ENCODE results near the gene TBC1D4.
"Not testable (repeated sequence)": the region's sequence is repeated elsewhere in the genome, so short reads cannot be mapped to it uniquely, and the experiment has no call there.

Gene TBC1D4

DNA sequence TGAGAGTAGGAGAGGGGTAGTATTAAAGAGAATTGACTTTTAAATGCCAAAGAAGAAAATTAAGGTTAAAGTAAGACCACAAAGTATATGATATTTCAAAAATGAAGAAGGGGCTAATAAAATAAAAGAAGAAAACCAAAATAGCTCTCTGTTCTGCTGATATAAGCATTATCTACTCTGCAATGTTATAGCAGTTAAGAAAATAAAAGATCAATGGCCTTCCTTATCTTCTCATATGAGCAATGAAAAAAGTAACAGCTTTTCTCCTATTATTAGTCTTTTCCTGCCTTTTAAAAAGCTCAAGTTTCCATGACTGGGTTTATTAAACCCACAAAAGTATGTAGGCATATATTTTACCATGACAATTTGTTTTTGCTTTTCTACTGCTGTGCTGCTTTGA lies 126.4 kb downstream of the TBC1D4 start:
- DNase-seq, result no peak

DNA sequence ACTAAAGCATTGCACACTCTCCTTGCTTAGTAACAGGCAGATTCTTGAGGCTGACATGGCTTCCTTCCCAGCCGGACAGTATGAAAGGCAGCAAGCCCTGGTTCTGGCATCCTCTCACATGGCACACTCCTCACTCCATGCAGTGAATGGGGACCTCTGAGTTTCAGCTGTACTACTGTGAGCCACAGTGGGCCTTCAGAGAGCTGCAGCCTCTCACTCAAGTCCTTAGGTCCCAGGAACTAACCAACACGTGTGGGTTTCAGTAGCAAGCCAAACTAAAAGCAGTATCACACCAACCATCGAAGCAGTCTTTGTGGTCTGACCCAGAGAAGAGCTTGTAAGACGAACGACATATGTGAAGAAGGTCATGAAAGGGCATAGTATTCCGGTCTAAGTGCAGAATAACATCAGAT lies 128.2 kb downstream of the TBC1D4 start:
- DNase-seq, result no peak

DNA sequence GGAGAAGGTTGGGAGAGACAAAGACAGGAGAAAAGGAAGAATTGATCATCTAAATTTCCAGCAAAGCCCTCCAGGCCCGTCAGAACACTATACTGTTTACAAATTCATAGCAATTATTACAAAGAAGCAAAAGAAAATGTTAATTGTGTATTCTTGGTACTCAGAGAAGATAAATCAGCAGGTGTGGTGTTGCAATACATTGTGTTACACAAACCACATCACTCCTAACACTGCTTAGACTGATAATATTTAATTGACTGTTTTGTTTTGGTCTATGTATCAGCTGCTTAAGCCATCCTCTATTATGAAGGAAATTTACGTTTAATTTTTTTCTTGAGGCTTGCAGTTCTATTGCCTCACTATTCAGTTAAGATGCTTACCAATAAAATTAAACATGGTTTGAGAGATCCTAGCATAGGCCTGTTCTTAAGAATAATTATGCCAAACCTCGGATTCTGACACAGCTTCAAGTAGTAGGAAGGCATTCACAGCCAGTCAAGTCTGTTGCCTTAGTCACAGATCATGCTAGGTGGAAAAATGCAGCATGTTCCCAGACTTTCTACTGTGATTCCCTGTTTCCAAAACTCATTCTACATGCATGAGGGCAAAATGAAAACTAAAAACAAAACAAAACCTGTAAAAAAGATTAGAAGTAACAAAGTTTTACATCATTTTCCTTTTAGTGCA lies 129.2 kb downstream of the TBC1D4 start:
- DNase-seq, result no peak

DNA sequence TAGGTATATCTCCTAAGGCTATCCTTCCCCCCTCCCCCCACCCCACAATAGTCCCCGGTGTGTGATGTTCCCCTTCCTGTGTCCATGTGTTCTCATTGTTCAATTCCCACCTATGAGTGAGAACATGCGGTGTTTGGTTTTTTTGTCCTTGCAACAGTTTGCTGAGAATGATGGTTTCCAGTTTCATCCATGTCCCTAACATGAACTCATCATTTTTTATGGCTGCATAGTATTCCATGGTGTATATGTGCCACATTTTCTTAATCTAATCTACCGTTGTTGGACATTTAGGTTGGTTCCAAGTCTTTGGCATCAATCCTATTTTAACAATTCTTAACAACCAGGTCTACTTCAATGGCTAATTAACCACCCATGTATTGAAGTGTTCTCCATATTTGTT lies 130.4 kb downstream of the TBC1D4 start:
- DNase-seq, result not testable (repeated sequence)

DNA sequence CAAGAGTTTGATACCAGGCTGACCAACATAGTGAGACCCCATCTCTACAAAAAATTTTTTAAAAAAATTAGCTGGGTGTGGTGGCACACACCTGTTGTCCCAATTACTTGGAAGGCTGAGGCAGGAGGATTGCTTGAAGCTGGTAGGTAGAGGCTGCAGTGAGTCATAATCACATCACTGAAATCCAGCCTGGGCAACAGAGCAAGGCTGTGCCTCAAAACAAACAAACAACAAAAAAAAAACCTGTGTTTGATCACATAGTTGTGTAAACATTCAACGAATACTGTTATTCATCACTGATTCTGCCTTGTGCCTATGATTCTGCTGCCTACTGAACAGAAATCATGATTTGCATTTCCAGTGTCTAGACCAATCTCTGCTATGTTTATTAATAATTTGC lies 134.0 kb downstream of the TBC1D4 start:
- DNase-seq, result no peak

DNA sequence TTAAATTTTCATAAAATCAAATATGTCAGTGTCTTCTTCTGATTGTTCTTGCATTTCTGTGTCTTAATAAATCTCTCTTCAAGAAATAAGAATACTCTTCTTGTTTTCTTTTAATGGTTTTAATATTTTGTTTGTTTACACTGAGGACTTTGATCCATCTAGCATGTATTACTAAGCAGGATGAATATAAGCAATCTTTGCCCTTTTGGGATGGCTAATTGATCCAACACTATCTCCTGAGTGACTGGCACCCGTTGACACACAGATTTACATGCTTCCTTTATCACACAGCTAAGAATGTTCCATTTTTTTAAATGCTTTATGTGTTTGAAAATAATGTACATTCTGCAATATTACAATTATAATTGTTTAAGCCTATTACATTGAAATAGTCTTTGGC lies 134.5 kb downstream of the TBC1D4 start:
- no peak for DNase-seq

DNA sequence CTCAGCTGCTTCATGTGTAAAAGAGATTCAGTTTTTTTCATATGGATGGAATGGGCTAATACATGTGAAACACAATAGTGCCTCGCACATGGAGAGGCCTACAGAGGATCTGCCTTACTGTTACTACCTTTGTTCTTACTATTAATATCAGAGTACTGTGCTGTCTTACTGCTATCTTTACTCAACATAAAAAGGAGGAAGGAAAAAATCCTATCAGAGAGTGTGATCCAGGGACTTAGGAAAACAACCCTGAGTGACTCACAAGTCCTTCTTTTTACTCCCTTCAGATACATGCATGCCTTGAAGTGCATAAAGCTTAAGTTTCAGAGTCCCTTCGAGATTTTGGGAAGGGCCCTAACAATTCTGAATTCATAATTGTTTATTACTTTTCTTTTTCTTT lies 136.8 kb downstream of the TBC1D4 start:
- DNase-seq, result no peak

DNA sequence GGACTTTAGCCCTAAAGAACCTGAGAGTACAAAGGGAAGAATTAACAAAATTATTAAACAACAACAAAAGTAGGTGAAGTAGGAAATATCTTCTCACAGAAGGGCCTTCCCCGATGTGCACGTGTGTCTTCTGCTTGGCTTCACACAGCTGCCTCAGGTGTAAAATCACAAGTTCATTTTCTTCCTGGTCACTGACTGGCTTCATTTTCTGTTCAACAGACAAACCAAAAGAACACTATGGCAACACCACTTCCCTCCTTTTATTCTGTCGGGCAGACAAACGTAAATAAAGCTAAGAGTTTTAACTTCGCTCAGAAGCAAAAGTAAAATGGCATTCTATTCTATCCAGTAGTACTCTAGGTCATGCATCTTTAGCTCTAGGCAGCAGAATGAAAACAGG lies 140.9 kb downstream of the TBC1D4 start:
- no peak for DNase-seq

DNA sequence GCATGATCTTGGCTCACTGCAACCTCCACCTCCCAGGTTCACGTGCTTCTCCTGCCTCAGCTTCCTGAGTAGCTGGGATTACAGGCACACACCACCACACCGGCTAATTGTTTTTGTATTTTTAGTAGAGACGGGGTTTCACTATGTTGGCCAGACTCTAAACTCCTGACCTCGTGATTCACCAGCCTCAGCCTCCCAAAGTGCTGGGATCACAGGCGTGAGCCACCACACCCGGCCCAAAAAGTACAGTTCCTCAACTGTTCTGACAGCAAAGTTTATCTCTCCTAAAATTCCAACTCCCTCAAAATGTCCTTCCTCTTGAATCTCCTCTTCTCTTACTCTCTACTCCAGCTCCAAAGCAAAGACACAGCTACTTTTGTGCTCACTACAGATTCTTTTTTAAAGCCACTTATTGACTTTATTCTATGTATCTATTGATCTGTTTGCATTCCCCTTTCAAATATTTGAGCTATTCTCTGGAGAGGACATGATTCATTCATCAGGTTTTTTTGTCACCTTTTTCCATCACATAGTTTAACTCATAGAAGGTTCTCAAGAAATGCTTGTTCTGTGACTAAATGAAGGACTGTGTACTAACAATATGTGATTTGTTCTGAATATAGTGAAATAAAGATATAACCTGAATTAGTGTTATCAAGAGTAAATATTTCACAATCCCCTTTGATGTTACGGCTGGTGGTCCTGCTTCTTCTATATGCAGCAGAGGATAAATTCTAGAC lies 142.2 kb downstream of the TBC1D4 start:
- no peak for DNase-seq

DNA sequence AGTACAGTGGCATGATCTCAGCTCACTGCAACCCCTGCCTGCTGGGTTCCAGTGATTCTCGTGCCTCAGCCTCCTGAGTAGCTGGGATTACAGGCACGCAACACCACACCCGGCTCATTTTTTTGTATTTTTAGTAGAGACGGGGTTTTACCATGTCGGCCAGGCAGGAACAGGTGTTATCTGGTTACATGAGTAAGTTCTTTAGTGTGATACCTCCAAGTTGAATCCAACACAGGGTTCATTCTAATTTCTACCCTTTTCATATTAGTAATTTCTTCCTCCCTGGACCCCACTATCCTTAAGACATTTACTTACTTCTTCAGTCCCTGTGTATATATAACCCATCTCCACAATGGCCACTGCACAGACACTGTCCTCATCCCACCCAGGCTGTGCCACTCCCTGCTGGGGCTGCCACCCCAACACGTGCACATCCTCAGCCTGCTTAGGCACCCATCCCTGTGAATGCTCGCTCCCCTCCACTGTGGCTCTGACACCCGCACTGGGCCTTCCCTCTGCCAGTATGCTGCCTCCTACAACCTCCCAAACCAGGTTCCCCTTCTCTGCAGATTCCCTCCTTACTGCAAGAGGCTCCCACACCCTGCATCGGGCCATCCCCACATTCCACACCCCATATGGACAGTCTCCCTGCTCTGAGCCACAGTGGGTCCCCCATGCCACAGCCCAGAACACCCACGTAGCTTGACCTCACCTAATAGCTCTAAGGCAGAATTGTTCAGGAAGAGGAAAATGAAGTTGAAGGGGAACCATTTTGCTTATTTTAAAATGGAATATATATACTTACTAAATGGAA lies 147.1 kb downstream of the TBC1D4 start:
- no peak for DNase-seq

DNA sequence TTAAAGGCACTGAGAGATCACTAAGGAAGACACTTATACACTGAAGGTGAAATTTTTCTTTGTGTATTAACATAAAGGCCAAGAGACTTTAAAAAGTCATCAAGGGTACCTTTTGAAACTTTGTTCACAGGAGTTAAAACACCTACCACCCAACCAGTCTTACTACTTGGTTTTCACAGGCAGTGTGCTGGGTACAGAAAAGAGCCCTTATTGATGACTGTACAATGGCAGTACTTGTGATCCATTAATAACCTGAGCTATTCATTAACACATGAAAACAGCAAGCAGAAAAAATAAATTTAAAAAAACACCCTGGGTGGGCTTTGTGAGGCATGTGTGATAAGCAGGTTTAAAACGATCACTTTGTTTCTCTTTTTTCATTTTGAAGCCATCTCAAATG lies 148.9 kb downstream of the TBC1D4 start:
- no peak for DNase-seq

DNA sequence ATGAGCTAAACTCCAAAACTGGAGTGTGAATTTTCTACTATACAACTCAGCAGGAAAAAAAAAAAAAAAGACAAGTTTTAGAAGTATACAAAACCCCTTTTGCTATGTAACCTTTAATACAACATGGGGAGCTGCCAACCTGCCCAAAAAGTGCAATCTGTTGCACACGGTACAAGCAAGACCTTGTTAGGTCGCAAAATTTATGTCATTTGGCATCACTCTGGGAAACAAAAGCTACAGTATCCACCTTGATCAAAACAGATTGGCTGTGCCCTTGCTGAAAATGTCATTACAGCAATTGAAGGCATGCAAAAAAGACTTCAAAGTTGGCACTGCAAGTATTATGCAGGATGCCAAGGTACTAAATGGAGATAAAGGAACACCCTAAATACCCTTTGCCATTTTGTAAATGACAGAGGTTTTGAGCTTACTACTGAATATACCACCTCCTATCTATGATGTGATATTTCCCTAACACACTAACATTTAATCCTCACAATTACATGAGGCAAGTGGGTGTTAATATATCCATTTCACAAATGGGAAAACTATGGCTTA lies 150.1 kb downstream of the TBC1D4 start:
- DNase-seq, result no peak

DNA sequence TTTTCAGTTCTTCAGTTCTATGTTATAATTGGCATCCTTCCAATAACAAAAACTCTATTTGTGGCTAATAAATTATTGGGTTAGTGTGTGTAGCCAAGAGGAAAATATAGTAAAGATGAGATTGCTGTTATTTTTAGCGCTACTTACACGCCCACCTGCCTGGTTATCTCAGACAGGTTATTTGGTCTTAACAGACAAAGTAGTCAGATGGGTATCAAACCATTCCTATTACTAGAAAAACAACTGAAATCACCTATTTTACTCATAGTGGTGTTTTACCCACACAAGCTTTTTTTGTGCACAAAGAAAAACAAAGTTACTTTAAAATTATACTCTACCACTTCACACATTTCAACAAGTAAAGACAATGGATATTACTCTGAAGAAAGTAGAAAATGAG lies 151.2 kb downstream of the TBC1D4 start:
- DNase-seq, result no peak

DNA sequence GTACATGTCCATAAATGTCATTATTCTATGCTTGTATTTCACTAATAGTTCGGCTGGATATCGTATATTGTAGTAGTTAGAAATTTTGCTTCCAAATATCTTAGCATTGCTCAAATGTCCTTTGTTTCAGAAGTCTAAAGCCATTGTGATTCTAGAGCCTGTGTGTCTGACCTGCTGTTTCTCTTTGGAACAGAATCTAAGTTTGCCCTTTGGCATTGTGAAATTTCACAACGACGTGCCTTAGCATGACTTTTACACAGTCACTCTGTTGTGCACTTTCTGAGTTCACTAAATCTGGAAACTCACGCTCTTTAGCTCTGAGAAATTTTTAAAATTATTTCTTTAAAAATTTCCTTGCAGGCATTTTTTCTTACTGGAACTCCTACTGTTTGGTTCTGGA lies 152.2 kb downstream of the TBC1D4 start:
- no peak for DNase-seq

DNA sequence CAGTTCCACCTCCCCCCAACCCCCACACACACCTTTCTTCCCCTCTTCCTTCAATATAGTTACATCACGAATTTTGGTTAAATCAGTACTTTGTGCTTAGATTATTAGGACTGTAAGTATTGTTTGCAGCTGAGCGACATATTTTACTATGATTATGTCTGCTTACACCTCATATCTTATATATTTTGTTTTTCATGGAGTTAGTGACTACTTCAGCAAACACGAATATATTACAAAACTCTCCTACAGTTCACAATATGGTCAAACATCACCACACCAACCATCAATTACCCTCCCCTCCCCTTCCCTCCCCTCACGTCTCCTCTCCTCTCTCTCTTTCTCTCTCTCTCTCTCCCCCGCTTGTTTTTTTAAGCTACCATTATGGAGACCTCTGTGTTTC lies 152.9 kb downstream of the TBC1D4 start:
- DNase-seq, result no peak

DNA sequence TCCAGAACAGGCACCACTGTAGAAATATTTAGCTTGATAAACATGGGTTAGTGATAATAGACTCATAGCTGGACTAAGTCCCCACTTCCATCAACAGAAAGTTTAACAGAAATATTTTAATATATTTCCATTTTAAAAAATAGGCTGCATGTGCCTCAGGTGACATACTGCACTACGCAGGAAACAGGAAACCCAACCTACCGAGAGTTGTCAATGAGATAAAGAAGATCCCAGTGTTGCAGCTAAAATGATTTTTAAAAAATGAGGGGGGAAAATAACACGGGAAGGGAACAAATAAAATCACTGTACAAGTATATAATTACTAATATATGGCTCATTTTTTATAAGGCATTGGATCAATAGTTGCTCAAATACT lies 154.8 kb downstream of the TBC1D4 start:
- DNase-seq, result no peak

DNA sequence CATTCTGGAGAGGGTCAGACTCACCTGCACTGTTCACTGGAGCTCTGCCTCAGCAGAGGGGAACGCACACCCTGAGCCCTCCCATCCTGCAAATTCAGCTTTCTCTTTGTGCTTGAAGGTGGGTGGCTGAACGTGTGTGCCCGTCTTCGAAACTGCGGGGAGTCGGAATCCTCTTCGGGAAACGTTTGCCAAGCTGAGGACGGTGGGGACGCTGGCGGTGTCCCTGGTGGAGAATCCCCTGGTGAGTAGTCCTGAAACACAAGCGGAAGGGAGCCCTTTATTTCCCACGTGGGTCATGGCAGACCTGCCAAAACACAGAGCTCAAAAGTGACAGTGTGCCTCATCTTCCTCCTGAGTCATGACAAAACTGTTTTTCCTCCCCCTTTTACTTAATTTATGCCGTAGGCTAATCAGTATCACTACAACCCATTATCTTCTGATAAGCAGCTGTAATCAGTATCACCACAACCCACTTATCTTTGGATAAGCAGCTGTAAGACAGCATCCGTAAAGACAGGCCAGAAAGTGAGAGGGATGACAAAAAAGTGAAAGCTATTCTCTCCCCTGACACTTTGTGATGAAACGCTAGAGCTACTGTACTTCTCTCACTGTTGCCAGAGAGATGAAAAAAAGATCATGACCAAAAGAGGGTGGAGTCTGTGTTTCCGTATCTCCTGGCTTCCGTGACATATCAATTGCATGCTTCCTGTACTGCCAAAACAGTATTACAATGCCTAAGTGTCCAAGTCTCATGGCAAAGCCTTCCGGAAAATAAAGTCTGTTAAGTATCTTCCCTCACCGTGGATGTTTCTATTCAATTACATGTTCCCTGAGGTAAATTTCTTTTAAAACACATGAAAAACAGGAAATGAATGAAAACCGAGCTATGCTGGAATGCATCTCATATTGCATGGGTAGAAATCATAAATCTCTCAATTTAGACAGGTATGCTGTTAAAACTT lies 155.5 kb downstream of the TBC1D4 start:
- DNase-seq, result no peak

DNA sequence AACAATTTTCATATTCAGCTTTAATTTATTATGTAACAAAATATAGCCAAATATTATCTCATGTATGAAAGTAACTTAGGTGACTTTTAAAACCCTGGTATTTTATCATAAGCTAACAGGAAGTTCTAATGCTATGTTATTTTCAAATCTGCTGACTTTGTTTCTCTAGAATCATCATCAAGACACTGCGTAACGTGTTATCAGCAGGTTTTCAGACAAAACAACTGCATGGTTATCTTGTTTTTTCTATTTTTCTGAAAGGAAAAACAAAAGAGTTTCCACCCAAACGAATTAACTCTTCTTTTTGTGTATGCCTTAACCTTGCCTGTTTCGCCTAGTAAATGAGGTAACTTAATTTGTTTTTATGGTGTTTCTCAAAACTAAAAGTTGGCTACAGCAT lies 156.3 kb downstream of the TBC1D4 start:
- DNase-seq, result no peak

DNA sequence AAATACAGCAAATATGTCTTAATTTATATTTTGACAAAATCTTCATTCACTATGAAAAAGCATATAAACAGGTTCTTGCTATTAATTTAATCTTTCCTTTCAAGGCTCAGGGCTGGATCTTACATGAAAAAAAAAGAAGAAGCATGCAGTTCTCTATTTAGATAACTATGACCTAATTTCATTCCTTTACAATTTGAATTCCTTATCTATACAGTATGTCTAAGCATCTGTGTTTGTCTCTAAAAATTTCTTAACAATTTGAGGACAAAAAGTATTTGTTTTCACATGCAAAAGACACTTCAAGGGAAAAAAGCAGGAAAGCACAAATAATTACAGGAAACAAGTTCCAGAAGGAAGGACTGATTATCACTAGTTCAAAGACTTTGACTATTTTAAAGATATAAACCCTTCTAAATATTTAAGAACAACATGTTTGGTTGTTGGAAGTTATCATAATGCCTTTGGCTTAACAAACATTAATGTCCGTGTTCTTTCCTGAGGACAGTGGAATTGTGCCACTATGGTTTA lies 157.5 kb downstream of the TBC1D4 start:
- DNase-seq, result no peak

DNA sequence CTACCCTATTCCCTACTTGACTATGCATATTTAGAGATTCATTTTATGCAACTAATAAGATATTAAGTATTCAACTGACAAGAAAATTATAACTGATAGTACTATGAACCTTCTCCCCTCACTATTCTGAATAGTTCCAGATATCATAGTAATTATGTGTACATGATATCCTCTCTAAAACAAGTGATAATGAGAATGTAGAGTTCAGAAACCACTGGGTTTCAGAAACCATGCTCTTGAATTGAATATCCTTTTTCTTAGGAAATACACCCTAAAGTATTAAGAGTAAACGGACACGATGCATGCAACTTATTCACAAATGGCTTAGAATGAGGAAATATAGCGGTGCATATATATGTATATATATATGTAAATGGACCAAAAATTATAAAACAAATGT lies 160.9 kb downstream of the TBC1D4 start:
- DNase-seq, result no peak

DNA sequence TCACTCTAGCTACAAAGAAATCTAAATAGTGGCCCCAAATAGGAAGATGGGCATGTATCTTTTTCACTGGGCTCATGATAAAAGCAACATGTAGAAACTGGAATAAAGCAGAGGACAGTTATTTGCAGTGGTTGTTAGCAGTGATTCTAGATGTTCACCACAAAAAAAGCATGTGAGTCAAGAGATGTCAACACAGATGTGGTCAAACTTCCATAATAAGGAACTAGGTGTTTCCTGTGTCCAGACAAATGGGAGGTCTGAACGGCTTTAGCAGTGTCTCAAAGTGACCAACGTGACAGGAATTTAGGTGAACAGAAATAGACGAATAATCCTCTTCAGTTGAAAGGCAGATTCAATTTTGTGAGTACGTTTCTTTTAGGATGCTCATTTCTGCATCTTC lies 162.7 kb downstream of the TBC1D4 start:
- DNase-seq, result no peak

DNA sequence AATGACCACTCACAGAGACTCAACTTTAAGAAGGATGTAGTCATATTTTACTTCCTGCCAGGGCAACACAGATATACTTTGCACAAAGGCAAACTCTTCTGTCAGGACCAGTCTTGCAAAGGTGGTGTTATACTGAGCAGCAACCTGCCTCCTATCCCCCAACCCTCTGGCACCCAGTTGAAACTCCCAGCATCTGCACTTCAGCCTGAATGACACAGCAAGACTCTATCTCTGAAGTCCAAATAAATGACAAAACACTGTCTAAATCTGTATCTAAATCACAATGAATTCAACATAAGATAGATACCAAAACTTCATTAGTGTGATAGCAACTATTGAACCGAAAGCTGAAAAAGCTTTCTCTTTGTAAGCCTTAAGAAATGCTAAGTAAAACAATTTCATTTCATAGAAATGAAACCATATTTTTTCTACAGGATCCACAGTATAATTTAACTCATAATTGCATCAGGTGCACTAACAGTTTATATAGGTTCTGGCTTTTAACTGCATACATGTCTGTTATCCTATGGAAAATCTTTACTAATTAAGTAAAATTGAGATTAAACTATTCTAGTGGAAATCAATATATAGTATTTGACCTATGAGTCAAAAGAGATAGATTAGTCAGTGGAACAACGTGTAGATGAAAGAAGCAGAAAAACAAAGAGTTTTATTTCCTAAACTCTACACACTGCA lies 163.7 kb downstream of the TBC1D4 start:
- no peak for DNase-seq
